Astrocyte (in vitro differentiated cells and primary cell): Measurements from ENCODE around the gene TACSTD2. TPM values are rescaled to one million over a fixed set of nuclear protein-coding genes. Genes with fewer than 3 reads are reported as not detected.
"Not testable (repeated sequence)": the region's sequence is repeated elsewhere in the genome, so short reads cannot be mapped to it uniquely, and the experiment has no call there.

Experiments
- DNase-seq: peaks from one replicate; pipeline ENCODE4 v3.0.0-alpha.2; 2010; ENCODE audit warnings: low read depth
- FAIRE-seq: peaks from 2 replicates; lab custom pipeline; 2011; peaks lifted over from hg19 to GRCh38; lab: Jason Lieb, UNC
- H2AFZ ChIP-seq: 2 replicates; pipeline ENCODE4 v1.6.0; 2012; ENCODE audit warnings: low read depth, low read length, inconsistent platforms
- H3K27ac ChIP-seq: 2 replicates; pipeline ENCODE4 v1.5.1; 2011; ENCODE audit warnings: low read depth, low read length, inconsistent platforms
- H3K27me3 ChIP-seq: 2 replicates; pipeline ENCODE4 v1.6.0; 2011; ENCODE audit warnings: low read length, inconsistent platforms; ENCODE audit not compliant: insufficient read depth
- H3K36me3 ChIP-seq: 2 replicates; pipeline ENCODE4 v1.5.1; 2011; ENCODE audit warnings: low read length, inconsistent platforms; ENCODE audit not compliant: insufficient read depth
- H3K4me1 ChIP-seq: 2 replicates; pipeline ENCODE4 v1.5.1; 2011; ENCODE audit warnings: low read length, inconsistent platforms; ENCODE audit not compliant: insufficient read depth
- H3K4me2 ChIP-seq: 2 replicates; pipeline ENCODE4 v1.6.0; 2012; ENCODE audit warnings: low read length, inconsistent platforms
- H3K4me3 ChIP-seq: 2 replicates; pipeline ENCODE4 v1.5.1; 2011; ENCODE audit warnings: low read depth, mild to moderate bottlenecking, low read length, inconsistent platforms; ENCODE audit not compliant: insufficient read depth
- H3K79me2 ChIP-seq: 2 replicates; pipeline ENCODE4 v1.6.0; 2012; ENCODE audit warnings: mild to moderate bottlenecking, low read length, inconsistent platforms; ENCODE audit not compliant: insufficient read depth
- H3K9ac ChIP-seq: 2 replicates; pipeline ENCODE4 v1.6.0; 2012; ENCODE audit warnings: mild to moderate bottlenecking, low read length, inconsistent platforms
- H3K9me3 ChIP-seq: 2 replicates; pipeline ENCODE4 v1.5.1; 2012; ENCODE audit warnings: low read depth, mild to moderate bottlenecking, low read length, inconsistent platforms; ENCODE audit not compliant: insufficient read depth
- H4K20me1 ChIP-seq: 2 replicates; pipeline ENCODE4 v1.6.0; 2012; ENCODE audit warnings: low read length, inconsistent platforms; ENCODE audit not compliant: insufficient read depth
- H3K27ac Mint-ChIP-seq: one replicate; pipeline ENCODE4 v1.8.0; 2021; ENCODE audit warnings: mild to moderate bottlenecking, mixed read lengths; ENCODE audit not compliant: unreplicated experiment
- H3K27me3 Mint-ChIP-seq: one replicate; pipeline ENCODE4 v1.8.0; 2021; ENCODE audit warnings: low read depth, mixed read lengths; ENCODE audit not compliant: unreplicated experiment
- H3K36me3 Mint-ChIP-seq: one replicate; pipeline ENCODE4 v1.8.0; 2021; ENCODE audit warnings: low read depth, mixed read lengths; ENCODE audit not compliant: unreplicated experiment
- H3K4me1 Mint-ChIP-seq: one replicate; pipeline ENCODE4 v1.8.0; 2021; ENCODE audit warnings: low read depth, mixed read lengths; ENCODE audit not compliant: unreplicated experiment
- H3K4me3 Mint-ChIP-seq: one replicate; pipeline ENCODE4 v1.8.0; 2021; ENCODE audit warnings: mild to moderate bottlenecking, moderate library complexity, mixed read lengths; ENCODE audit not compliant: unreplicated experiment
- H3K9me3 Mint-ChIP-seq: one replicate; pipeline ENCODE4 v1.8.0; 2021; ENCODE audit warnings: mild to moderate bottlenecking, mixed read lengths; ENCODE audit not compliant: unreplicated experiment
- EZH2 ChIP-seq: IDR thresholded peaks from 2 replicates; pipeline ENCODE4 v1.6.1; 2012; ENCODE audit warnings: mild to moderate bottlenecking, low read length, inconsistent platforms; ENCODE audit not compliant: insufficient read depth
- total RNA-seq: library from RNA; stranded (reverse); gene quantifications from 2 replicates; pipeline ENCODE4 v1.2.1, GENCODE V29; 2021
- TF ChIP-seq, protein P1 (sequence below): IDR thresholded peaks from 2 replicates; pipeline ENCODE4 v1.5.1; 2011; ENCODE audit warnings: low read depth, mild to moderate bottlenecking, inconsistent platforms, low read length, moderate library complexity; ENCODE audit not compliant: insufficient read depth

The TACSTD2 gene
- total RNA-seq, 1 donor from 2014 or later, result 3.0 TPM

DNA sequence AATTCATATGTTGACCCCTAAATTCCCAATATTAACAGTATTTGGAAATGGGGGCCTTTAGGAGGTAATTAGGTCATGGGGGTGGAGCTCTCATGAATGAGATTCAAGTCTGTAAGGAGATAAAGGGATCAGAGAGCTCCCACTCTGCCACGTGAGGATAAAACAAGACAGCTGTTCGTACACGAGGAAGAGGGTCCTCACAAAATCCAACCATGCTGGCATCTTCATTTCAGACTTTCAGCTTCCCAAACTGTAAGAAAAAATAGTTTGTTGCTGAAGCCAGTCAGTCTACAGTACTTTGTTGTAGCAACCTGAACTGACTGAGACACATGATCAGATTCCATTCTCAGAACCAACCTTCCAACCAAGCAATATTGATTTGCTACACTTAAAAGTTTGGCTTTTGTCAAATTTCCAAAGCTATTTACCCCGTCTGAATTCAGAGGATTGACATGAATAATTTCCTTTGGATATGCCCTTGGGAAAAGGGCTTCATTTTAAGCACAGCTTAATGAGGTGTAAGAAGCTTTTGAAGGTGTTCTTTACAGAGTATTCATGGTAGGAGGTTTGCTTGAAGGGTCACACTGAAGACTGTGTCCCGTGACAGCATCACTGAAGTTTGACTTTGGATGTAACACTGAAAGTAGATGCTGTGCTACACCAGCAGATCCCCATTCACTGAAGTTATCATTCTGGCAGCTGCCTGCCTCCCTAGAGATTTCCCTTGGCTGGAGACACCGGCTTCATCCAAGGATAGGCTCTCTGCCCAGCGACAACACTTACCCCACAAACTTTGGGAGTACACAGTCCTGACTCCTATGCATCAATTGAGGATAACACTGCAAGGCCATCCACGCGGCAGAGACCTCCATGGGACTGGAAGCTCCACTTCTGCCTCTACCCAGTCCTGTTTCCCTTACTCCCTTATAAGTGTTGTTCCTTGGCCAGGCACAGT lies 25.6 kb downstream of the TACSTD2 start:
- Histone ChIP-seq H3K79me2 (no peaks in the 10 kb centered on the region), H3K27ac (no peak overlapping the region), H3K4me1 (no peaks in the 10 kb centered on the region), H3K9me3 (no peaks in the 10 kb centered on the region), H3K4me3 (no peak overlapping the region), H3K9ac (no peak overlapping the region), H2AFZ (no peak overlapping the region), H3K36me3 (no peaks in the 10 kb centered on the region), H4K20me1 (no peaks in the 10 kb centered on the region), H3K4me2 (no peak overlapping the region), H3K27me3 (no peaks in the 10 kb centered on the region)
- Mint-ChIP-seq H3K27ac (no peak overlapping the region), H3K4me1 (no peaks in the 10 kb centered on the region), H3K36me3 (no peaks in the 10 kb centered on the region), H3K4me3 (no peak overlapping the region), H3K27me3 (no peaks in the 10 kb centered on the region), H3K9me3 (no peaks in the 10 kb centered on the region)
- TF ChIP-seq EZH2, result no peak
- TF ChIP-seq, protein P1, sequence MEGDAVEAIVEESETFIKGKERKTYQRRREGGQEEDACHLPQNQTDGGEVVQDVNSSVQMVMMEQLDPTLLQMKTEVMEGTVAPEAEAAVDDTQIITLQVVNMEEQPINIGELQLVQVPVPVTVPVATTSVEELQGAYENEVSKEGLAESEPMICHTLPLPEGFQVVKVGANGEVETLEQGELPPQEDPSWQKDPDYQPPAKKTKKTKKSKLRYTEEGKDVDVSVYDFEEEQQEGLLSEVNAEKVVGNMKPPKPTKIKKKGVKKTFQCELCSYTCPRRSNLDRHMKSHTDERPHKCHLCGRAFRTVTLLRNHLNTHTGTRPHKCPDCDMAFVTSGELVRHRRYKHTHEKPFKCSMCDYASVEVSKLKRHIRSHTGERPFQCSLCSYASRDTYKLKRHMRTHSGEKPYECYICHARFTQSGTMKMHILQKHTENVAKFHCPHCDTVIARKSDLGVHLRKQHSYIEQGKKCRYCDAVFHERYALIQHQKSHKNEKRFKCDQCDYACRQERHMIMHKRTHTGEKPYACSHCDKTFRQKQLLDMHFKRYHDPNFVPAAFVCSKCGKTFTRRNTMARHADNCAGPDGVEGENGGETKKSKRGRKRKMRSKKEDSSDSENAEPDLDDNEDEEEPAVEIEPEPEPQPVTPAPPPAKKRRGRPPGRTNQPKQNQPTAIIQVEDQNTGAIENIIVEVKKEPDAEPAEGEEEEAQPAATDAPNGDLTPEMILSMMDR, result no peak
- DNase-seq (no peak), FAIRE-seq (no peak)

DNA sequence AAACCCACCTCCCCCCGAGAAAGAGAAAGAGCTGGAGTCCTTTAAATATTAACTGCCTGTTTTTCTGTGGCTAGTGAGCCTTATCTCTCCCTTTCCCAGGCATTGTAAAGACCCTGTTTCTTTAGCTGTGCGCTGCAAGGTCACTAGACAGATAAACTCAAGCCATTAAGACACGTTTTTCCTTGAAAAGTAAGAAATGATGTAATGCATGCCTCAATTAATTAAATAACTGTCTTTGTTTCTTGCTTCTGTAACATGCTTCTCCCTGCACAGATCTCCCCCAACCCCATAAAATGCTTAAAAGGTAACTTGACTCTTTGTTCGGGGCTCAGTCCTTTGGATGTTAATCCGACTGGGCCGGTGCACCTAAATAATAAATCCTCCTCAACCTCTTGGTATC lies 27.8 kb downstream of the TACSTD2 start:
- not testable (repeated sequence) for H3K27me3 ChIP-seq, H3K4me1 ChIP-seq, H3K79me2 ChIP-seq, H2AFZ ChIP-seq, H3K4me2 ChIP-seq, H3K4me3 ChIP-seq, H4K20me1 ChIP-seq, H3K4me3 Mint-ChIP-seq, H3K27me3 Mint-ChIP-seq, DNase-seq, H3K9me3 ChIP-seq, H3K36me3 Mint-ChIP-seq, FAIRE-seq, H3K9ac ChIP-seq, H3K4me1 Mint-ChIP-seq, H3K27ac ChIP-seq, H3K27ac Mint-ChIP-seq, H3K36me3 ChIP-seq, H3K9me3 Mint-ChIP-seq

DNA sequence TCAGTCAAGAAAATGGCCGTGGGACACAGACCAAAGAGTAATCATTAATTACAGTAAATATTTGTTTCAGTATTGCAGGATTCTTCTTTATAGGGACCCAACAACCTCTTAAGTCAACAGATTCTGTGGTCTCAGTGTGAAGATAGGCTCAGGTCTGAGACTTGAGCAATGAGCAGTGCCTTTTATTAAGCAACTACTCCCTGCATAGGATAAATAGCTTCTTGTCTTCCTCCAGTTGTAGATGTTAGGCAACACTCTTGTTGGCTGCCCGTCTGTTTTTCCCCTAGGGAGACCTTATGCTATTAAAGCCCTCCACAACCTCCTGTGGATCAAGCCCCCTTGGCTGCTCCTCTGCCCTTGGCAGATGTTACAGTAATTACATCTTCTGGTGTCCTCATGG lies 28.7 kb downstream of the TACSTD2 start:
- TF ChIP-seq, protein P1, result no peak
- TF ChIP-seq EZH2, result no peak
- no peak overlapping the region for H3K4me3 Mint-ChIP-seq
- no peak overlapping the region for H3K4me2 ChIP-seq
- H3K4me1 ChIP-seq, result peaks cover 6% of the 10 kb centered on the region
- no peaks in the 10 kb centered on the region for H3K27me3 ChIP-seq
- no peaks in the 10 kb centered on the region for H4K20me1 ChIP-seq
- H3K9me3 ChIP-seq, result no peaks in the 10 kb centered on the region
- DNase-seq (no peak), FAIRE-seq (no peak)
- no peaks in the 10 kb centered on the region for H3K36me3 ChIP-seq
- no peaks in the 10 kb centered on the region for H3K79me2 ChIP-seq
- no peaks in the 10 kb centered on the region for H3K36me3 Mint-ChIP-seq
- H2AFZ ChIP-seq, result no peak overlapping the region
- H3K27me3 Mint-ChIP-seq, result no peaks in the 10 kb centered on the region
- no peaks in the 10 kb centered on the region for H3K9me3 Mint-ChIP-seq
- H3K27ac ChIP-seq, result no peak overlapping the region
- no peak overlapping the region for H3K4me3 ChIP-seq
- no peak overlapping the region for H3K27ac Mint-ChIP-seq
- no peak overlapping the region for H3K9ac ChIP-seq
- peaks cover 7% of the 10 kb centered on the region for H3K4me1 Mint-ChIP-seq
